HCT116 (cell line): ENCODE data around the gene DAPL1. TPM values are rescaled to one million over a fixed set of nuclear protein-coding genes. Genes with fewer than 3 reads are reported as not detected.

Source experiments
- ATAC-seq: fragments of 200-7000 bp; cut with Tn5 transposase; 2 replicates; pipeline ENCODE4 v1.9.1; 2020; ENCODE audit warnings: mild to moderate bottlenecking, moderate library complexity
- BruUV-seq: library from RNA; stranded (reverse); fragments of 400-500 nt; replicated peaks from 2 replicates; lab custom pipeline; 2021; lab: Mats Ljungman, UMichigan
- CTCF ChIA-PET: fragments of 300-600 bp; sonication (Branson Sonifier 250); formaldehyde crosslinking; loops from one replicate; lab custom pipeline; 2021; ENCODE audit warnings: antibody characterized with exemption; lab: Charles Lee
- POLR2A ChIA-PET: fragments of 300-600, 350-600 bp; sonication (Branson Sonifier 250); formaldehyde crosslinking; loops from one replicate; lab custom pipeline; 2021; ENCODE audit warnings: antibody characterized with exemption; lab: Charles Lee
- RAD21 ChIA-PET, 2 experiments: fragments of 300-600 bp; sonication (Branson Sonifier 250); formaldehyde crosslinking; loops; one replicate each; lab custom pipeline; 2023; ENCODE audit warnings: low total read pairs in 2 of 2; ENCODE audit not compliant: uncharacterized antibody in 2 of 2, unreplicated experiment in 2 of 2, low non-redundant PET in 1 of 2; lab: Charles Lee
- DNase-seq: peaks from one replicate; pipeline ENCODE4 v3.0.0-alpha.2; 2010; ENCODE audit warnings: low read depth, low spot score
- H2AFZ ChIP-seq: fragments of 200-600 bp; shearing (Covaris generic), sonication (generic); 2 replicates; pipeline ENCODE4 v1.6.1; 2017; ENCODE audit warnings: low read depth, mixed run types, mixed read lengths, antibody characterized with exemption, low read length; ENCODE audit not compliant: poor library complexity, severe bottlenecking
- H3K27ac ChIP-seq: 2 replicates; pipeline ENCODE4 v1.5.1; 2012; ENCODE audit warnings: low read depth, low read length
- H3K27me3 ChIP-seq: fragments of 200-600 bp; sonication (generic); 2 replicates; pipeline ENCODE4 v1.6.1; 2016; ENCODE audit warnings: mixed run types, low read length, mixed read lengths; ENCODE audit not compliant: insufficient read depth
- H3K36me3 ChIP-seq, 2 experiments: fragments of 200-500 bp in 1 of 2; fragments of 200-600 bp in 1 of 2; sonication (Bioruptor generic) in 1 of 2; sonication (generic) in 1 of 2; 2 replicates each; pipeline versions ENCODE4 v1.5.1 to v1.6.1; 2014 to 2016; ENCODE audit warnings: low read length in 2 of 2, inconsistent platforms in 1 of 2, mixed read lengths in 1 of 2, mixed run types in 1 of 2; ENCODE audit not compliant: insufficient read depth in 2 of 2, control insufficient read depth in 1 of 2
- H3K4me1 ChIP-seq, 2 experiments: fragments of 200-600 bp in 1 of 2; sonication (generic) in 1 of 2; 2 replicates each; pipeline versions ENCODE4 v1.5.1 to v1.6.1; 2012 to 2017; ENCODE audit warnings: low read length in 2 of 2, inconsistent platforms in 1 of 2, mild to moderate bottlenecking in 1 of 2, mixed read lengths in 1 of 2, mixed run types in 1 of 2, moderate library complexity in 1 of 2; ENCODE audit not compliant: insufficient read depth in 2 of 2, control insufficient read depth in 1 of 2
- H3K4me2 ChIP-seq: fragments of 200-600 bp; sonication (generic); 2 replicates; pipeline ENCODE4 v1.6.1; 2017; ENCODE audit warnings: mixed run types, low read length, mixed read lengths
- H3K4me3 ChIP-seq, 2 experiments: fragments of 200-600 bp in 1 of 2; sonication (generic) in 1 of 2; replicated peaks in 1 of 2; 2 replicates each; pipeline ENCODE4 v1.5.1; 2011 to 2016; ENCODE audit warnings: low read length in 2 of 2, control low read depth in 1 of 2, low read depth in 1 of 2, mild to moderate bottlenecking in 1 of 2, mixed read lengths in 1 of 2, mixed run types in 1 of 2
- H3K79me2 ChIP-seq: fragments of 200-600 bp; sonication (generic); 2 replicates; pipeline ENCODE4 v1.6.1; 2017; ENCODE audit warnings: mild to moderate bottlenecking, mixed run types, low read length, moderate library complexity, mixed read lengths; ENCODE audit not compliant: insufficient read depth
- H3K9ac ChIP-seq: fragments of 200-600 bp; sonication (generic); 2 replicates; pipeline ENCODE4 v1.6.1; 2016; ENCODE audit warnings: low read length, mixed read lengths
- H3K9me2 ChIP-seq: fragments of 200-600 bp; sonication (generic), shearing (Covaris generic); 2 replicates; pipeline ENCODE4 v1.6.1; 2017; ENCODE audit warnings: mixed run types, mild to moderate bottlenecking, moderate library complexity; ENCODE audit not compliant: insufficient read depth
- H3K9me3 ChIP-seq, 2 experiments: fragments of 200-500 bp in 1 of 2; fragments of 200-600 bp in 1 of 2; sonication (Bioruptor generic) in 1 of 2; sonication (generic) in 1 of 2; 2 replicates each; pipeline ENCODE4 v1.6.1; 2014 to 2017; ENCODE audit warnings: low read length in 2 of 2, mixed read lengths in 2 of 2, inconsistent platforms in 1 of 2, low read depth in 1 of 2, mild to moderate bottlenecking in 1 of 2, mixed run types in 1 of 2, moderate library complexity in 1 of 2; ENCODE audit not compliant: control insufficient read depth in 1 of 2, insufficient read depth in 1 of 2
- H4K20me1 ChIP-seq: fragments of 200-600 bp; sonication (generic), shearing (Covaris generic); 2 replicates; pipeline ENCODE4 v1.6.1; 2017; ENCODE audit warnings: mixed run types, mild to moderate bottlenecking, moderate library complexity; ENCODE audit not compliant: insufficient read depth
- CBX3 ChIP-seq: IDR thresholded peaks from 2 replicates; pipeline ENCODE4 v1.6.1; 2012; ENCODE audit warnings: low read depth
- CEBPB ChIP-seq: IDR thresholded peaks from 2 replicates; pipeline ENCODE4 v1.6.1; 2012; ENCODE audit warnings: low read depth
- EGR1 ChIP-seq: IDR thresholded peaks from 2 replicates; pipeline ENCODE4 v1.6.1; 2012; ENCODE audit warnings: low read depth
- ELF1 ChIP-seq: IDR thresholded peaks from 2 replicates; pipeline ENCODE4 v1.6.1; 2012; ENCODE audit warnings: low read depth, borderline replicate concordance
- FOSL1 ChIP-seq: IDR thresholded peaks from 2 replicates; pipeline ENCODE4 v1.6.1; 2012; ENCODE audit warnings: low read depth
- JUND ChIP-seq: IDR thresholded peaks from 2 replicates; pipeline ENCODE4 v1.6.1; 2012
- POLR2A ChIP-seq: IDR thresholded peaks from 2 replicates; pipeline ENCODE4 v1.7.0; 2011; ENCODE audit warnings: borderline replicate concordance; ENCODE audit not compliant: insufficient read depth, insufficient read length; ENCODE audit errors: extremely low read depth
- POLR2AphosphoS5 ChIP-seq: IDR thresholded peaks from 2 replicates; pipeline ENCODE4 v1.6.1; 2011; ENCODE audit warnings: mild to moderate bottlenecking, low read depth, low read length, moderate library complexity
- RAD21 ChIP-seq: IDR thresholded peaks from 2 replicates; pipeline ENCODE4 v1.6.1; 2012; ENCODE audit warnings: low read depth, mild to moderate bottlenecking
- SIN3A ChIP-seq: IDR thresholded peaks from 2 replicates; pipeline ENCODE4 v1.6.1; 2012; ENCODE audit warnings: low read depth
- SP1 ChIP-seq: IDR thresholded peaks from 2 replicates; pipeline ENCODE4 v1.6.1; 2012; ENCODE audit warnings: low read depth
- SRF ChIP-seq: IDR thresholded peaks from 2 replicates; pipeline ENCODE4 v1.6.1; 2012; ENCODE audit warnings: low read depth
- TCF7L2 ChIP-seq: IDR thresholded peaks from 2 replicates; pipeline ENCODE4 v1.7.0; 2011; ENCODE audit warnings: borderline replicate concordance, inconsistent platforms; ENCODE audit not compliant: insufficient read depth, insufficient read length; ENCODE audit errors: extremely low read depth
- YY1 ChIP-seq: IDR thresholded peaks from 2 replicates; pipeline ENCODE4 v1.6.1; 2011; ENCODE audit warnings: low read length, low read depth, moderate library complexity, mild to moderate bottlenecking; ENCODE audit not compliant: insufficient replicate concordance; ENCODE audit errors: extremely low read depth
- ZFX ChIP-seq: fragments of 450-650 bp; IDR thresholded peaks from 2 replicates; pipeline ENCODE4 v1.6.1; 2017
- intact Hi-C: fragments of 100-400 bp; cut with micrococcal nuclease; formaldehyde crosslinking; loops from 2 replicates; pipeline ENCODE4 v1.10.0; 2022
- total RNA-seq: library from RNA; stranded (reverse); gene quantifications from one replicate; pipeline ENCODE4 v1.2.1, GENCODE V29; 2021; ENCODE audit not compliant: unreplicated experiment
- TF ChIP-seq, protein P1 (sequence below): IDR thresholded peaks from 2 replicates; pipeline ENCODE4 v1.6.1; 2011; ENCODE audit warnings: mild to moderate bottlenecking, low read length, moderate library complexity; ENCODE audit not compliant: insufficient replicate concordance; ENCODE audit errors: extremely low read depth
- TF ChIP-seq, protein P2 (sequence below): IDR thresholded peaks from 2 replicates; pipeline ENCODE4 v1.6.1; 2012; ENCODE audit warnings: low read depth
- TF ChIP-seq, protein P3 (sequence below): IDR thresholded peaks from 2 replicates; pipeline ENCODE4 v1.6.1; 2012
- TF ChIP-seq, protein P4 (sequence below): IDR thresholded peaks from 2 replicates; pipeline ENCODE4 v1.6.1; 2012

DAPL1 gene
- total RNA-seq, 1 experiment from 2014 or later = not detected

DNA sequence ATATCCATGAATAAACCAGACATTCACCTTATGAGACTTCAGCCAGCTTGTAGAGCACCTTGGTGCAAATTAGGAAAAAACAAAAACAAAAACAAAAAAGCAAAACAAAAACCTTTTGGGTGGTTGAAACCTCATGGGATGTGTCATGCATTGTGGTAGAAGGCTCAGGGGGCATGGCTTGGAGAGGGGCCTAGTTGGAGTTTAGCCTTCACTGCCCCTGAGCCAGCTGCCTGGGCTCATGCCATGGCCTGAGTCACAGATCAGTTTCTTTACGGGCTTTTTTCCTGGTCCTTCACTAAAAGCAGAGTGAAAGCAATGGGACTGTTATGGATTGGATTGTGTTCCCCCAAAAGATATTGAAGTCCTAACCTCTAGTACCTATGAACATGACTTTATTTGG is 22.0 kb upstream of the DAPL1 start:
- BruUV-seq = no TSS peak
- Histone ChIP-seq H3K27me3 (no peaks in the 10 kb centered on the region), H3K79me2 (no peaks in the 10 kb centered on the region), H3K36me3 (no peaks in the 10 kb centered on the region), H2AFZ (no peak overlapping the region), H4K20me1 (no peaks in the 10 kb centered on the region), H3K9ac (no peak overlapping the region), H3K9me3 (no peaks in the 10 kb centered on the region), H3K27ac (no peak overlapping the region), H3K4me3 (no peak overlapping the region), H3K9me2 (no peaks in the 10 kb centered on the region), H3K4me1 (no peaks in the 10 kb centered on the region), H3K4me2 (no peak overlapping the region)
- TF ChIP-seq, protein P1, sequence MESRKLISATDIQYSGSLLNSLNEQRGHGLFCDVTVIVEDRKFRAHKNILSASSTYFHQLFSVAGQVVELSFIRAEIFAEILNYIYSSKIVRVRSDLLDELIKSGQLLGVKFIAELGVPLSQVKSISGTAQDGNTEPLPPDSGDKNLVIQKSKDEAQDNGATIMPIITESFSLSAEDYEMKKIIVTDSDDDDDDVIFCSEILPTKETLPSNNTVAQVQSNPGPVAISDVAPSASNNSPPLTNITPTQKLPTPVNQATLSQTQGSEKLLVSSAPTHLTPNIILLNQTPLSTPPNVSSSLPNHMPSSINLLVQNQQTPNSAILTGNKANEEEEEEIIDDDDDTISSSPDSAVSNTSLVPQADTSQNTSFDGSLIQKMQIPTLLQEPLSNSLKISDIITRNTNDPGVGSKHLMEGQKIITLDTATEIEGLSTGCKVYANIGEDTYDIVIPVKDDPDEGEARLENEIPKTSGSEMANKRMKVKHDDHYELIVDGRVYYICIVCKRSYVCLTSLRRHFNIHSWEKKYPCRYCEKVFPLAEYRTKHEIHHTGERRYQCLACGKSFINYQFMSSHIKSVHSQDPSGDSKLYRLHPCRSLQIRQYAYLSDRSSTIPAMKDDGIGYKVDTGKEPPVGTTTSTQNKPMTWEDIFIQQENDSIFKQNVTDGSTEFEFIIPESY = no peak
- TF ChIP-seq, protein P2, sequence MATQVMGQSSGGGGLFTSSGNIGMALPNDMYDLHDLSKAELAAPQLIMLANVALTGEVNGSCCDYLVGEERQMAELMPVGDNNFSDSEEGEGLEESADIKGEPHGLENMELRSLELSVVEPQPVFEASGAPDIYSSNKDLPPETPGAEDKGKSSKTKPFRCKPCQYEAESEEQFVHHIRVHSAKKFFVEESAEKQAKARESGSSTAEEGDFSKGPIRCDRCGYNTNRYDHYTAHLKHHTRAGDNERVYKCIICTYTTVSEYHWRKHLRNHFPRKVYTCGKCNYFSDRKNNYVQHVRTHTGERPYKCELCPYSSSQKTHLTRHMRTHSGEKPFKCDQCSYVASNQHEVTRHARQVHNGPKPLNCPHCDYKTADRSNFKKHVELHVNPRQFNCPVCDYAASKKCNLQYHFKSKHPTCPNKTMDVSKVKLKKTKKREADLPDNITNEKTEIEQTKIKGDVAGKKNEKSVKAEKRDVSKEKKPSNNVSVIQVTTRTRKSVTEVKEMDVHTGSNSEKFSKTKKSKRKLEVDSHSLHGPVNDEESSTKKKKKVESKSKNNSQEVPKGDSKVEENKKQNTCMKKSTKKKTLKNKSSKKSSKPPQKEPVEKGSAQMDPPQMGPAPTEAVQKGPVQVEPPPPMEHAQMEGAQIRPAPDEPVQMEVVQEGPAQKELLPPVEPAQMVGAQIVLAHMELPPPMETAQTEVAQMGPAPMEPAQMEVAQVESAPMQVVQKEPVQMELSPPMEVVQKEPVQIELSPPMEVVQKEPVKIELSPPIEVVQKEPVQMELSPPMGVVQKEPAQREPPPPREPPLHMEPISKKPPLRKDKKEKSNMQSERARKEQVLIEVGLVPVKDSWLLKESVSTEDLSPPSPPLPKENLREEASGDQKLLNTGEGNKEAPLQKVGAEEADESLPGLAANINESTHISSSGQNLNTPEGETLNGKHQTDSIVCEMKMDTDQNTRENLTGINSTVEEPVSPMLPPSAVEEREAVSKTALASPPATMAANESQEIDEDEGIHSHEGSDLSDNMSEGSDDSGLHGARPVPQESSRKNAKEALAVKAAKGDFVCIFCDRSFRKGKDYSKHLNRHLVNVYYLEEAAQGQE = no peak
- no peak for TF ChIP-seq JUND
- no peak for TF ChIP-seq SRF
- no peak for TF ChIP-seq POLR2A
- TF ChIP-seq ELF1 = no peak
- no peak for TF ChIP-seq CEBPB
- TF ChIP-seq SP1 = no peak
- no peak for TF ChIP-seq POLR2AphosphoS5
- TF ChIP-seq EGR1 = no peak
- TF ChIP-seq CBX3 = no peak
- no peak for TF ChIP-seq SIN3A
- TF ChIP-seq ZFX = no peak
- TF ChIP-seq FOSL1 = no peak
- TF ChIP-seq, protein P3, sequence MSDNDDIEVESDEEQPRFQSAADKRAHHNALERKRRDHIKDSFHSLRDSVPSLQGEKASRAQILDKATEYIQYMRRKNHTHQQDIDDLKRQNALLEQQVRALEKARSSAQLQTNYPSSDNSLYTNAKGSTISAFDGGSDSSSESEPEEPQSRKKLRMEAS = no peak
- no peak for TF ChIP-seq RAD21
- no peak for TF ChIP-seq YY1
- no peak for TF ChIP-seq TCF7L2
- TF ChIP-seq, protein P4, sequence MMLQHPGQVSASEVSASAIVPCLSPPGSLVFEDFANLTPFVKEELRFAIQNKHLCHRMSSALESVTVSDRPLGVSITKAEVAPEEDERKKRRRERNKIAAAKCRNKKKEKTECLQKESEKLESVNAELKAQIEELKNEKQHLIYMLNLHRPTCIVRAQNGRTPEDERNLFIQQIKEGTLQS = no peak
- RAD21 ChIA-PET = no interaction called here
- ATAC-seq (no peak), DNase-seq (no peak)
- intact Hi-C loops = no loop called here
- CTCF ChIA-PET = no interaction called here
- POLR2A ChIA-PET = no interaction called here
